Smooth muscle cell of the coronary artery (primary cell): ENCODE measurements around the gene CIITA. TPM values are rescaled to one million over a fixed set of nuclear protein-coding genes. Genes with fewer than 3 reads are reported as not detected.

Experiments used
- total RNA-seq: library from RNA; depleted of rRNA; stranded (reverse); fragments of >200 nt; gene quantifications from 2 replicates; pipeline ENCODE4 v1.2.3, GENCODE V29; 2014; ENCODE audit warnings: low replicate concordance

The CIITA gene
- 0.08 and 0.12 TPM in 2 replicates for total RNA-seq

GRCh38 chr16:10876799-10877341 is at the start of gene CIITA:
CIITA (plus strand) TSS chr16:10877202; CDS start chr16:10877331, 129 bp downstream.

GRCh38 chr16:10942352-10943063 is 65.5 kb downstream of the CIITA start, which contains the start of gene DEXI:
DEXI (minus strand) TSS chr16:10942468; CDS start chr16:10942005, 463 bp downstream.

GRCh38 chr16:10944249-10945064 is 67.5 kb downstream of the CIITA start, which contains the start of gene CLEC16A:
CLEC16A (plus strand) TSS chr16:10944564; CDS start chr16:10944718, 154 bp downstream.

Other genes starting within 250 kb of the CIITA start
- not detected in 2 replicates for gene TEKT5, start 182.3 kb upstream of the CIITA start, total RNA-seq
- gene NUBP1, start 133.4 kb upstream of the CIITA start, total RNA-seq, result 17.8 and 20.1 TPM in 2 replicates
- not detected in 2 replicates for gene TVP23A, start 58.4 kb upstream of the CIITA start, total RNA-seq
- 43.2 and 79.0 TPM in 2 replicates for gene DEXI, start 65.3 kb downstream of the CIITA start, total RNA-seq
- gene CLEC16A, start 67.4 kb downstream of the CIITA start, total RNA-seq, result 15.9 and 33.8 TPM in 2 replicates